ENCODE measurements around the gene OXGR1.

OXGR1 gene

DNA sequence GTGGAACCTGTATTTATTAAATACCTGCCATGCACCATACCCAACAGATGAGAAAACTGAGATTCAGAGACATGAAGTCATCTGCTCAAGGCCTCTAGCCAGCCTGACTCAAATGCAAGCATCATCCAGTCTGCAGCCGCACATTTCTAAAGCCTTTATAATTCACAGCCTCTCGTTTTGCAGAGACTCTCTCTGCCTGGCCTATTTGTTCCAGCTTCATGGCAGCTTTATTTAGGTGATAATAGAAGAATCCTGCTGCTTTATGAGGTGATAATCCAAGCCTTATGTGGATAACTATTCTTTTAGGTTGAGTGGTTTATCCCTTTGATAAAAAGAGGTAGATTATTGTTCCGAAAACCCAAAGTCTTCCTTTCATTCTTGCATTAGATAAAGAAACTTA lies 58.4 kb downstream of the OXGR1 start:
- H3K9ac ChIP-seq (ENCODE audit: low read length) = no peak overlapping the region
- no peaks in the 10 kb centered on the region for H3K4me1 ChIP-seq (ENCODE audit: insufficient read depth, low read length, severe bottlenecking)
- H3K4me3 ChIP-seq (ENCODE audit: low read depth, low read length, poor library complexity, severe bottlenecking) = no peak overlapping the region
- no peak overlapping the region for H2AFZ ChIP-seq (ENCODE audit: low read length)
- TF ChIP-seq, protein P1, sequence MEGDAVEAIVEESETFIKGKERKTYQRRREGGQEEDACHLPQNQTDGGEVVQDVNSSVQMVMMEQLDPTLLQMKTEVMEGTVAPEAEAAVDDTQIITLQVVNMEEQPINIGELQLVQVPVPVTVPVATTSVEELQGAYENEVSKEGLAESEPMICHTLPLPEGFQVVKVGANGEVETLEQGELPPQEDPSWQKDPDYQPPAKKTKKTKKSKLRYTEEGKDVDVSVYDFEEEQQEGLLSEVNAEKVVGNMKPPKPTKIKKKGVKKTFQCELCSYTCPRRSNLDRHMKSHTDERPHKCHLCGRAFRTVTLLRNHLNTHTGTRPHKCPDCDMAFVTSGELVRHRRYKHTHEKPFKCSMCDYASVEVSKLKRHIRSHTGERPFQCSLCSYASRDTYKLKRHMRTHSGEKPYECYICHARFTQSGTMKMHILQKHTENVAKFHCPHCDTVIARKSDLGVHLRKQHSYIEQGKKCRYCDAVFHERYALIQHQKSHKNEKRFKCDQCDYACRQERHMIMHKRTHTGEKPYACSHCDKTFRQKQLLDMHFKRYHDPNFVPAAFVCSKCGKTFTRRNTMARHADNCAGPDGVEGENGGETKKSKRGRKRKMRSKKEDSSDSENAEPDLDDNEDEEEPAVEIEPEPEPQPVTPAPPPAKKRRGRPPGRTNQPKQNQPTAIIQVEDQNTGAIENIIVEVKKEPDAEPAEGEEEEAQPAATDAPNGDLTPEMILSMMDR (IDR thresholded peaks at IDR 0.05; ENCODE audit: low read length) = no peak
- no peak for TF ChIP-seq EZH2 (IDR thresholded peaks at IDR 0.05; ENCODE audit: borderline replicate concordance, low read length)
- H3K9me2 ChIP-seq (ENCODE audit: low read depth, low read length) = no peaks in the 10 kb centered on the region
- H3K9me3 ChIP-seq (ENCODE audit: low read length) = no peaks in the 10 kb centered on the region
- no peaks in the 10 kb centered on the region for H3K79me2 ChIP-seq (ENCODE audit: insufficient read depth, low read length)
- no peaks in the 10 kb centered on the region for H4K20me1 ChIP-seq (ENCODE audit: insufficient read depth, low read length)
- H3F3A ChIP-seq (ENCODE audit: insufficient read depth, low read length) = no peaks in the 10 kb centered on the region
- H3K27me3 ChIP-seq (ENCODE audit: insufficient read depth, low read length) = 0 out of 2 replicates have a peak, but pooled peaks cover 5% of the 10 kb centered on the region
- H3K36me3 ChIP-seq (ENCODE audit: insufficient read depth, low read length) = no peaks in the 10 kb centered on the region
- H3K27ac ChIP-seq (ENCODE audit: low read depth, low read length, poor library complexity, severe bottlenecking) = no peak overlapping the region
- no peak overlapping the region for H3K4me2 ChIP-seq (ENCODE audit: low read length)
